Putamen (tissue), 1 donor: ENCODE results near the gene BASP1.
"Not testable (repeated sequence)": the region's sequence is repeated elsewhere in the genome, so short reads cannot be mapped to it uniquely, and the experiment has no call there.

Experiments used
- DNase-seq: peaks from one replicate; pipeline ENCODE4 v3.0.0-alpha.2; 2016; ENCODE audit warnings: low spot score

The BASP1 gene

DNA sequence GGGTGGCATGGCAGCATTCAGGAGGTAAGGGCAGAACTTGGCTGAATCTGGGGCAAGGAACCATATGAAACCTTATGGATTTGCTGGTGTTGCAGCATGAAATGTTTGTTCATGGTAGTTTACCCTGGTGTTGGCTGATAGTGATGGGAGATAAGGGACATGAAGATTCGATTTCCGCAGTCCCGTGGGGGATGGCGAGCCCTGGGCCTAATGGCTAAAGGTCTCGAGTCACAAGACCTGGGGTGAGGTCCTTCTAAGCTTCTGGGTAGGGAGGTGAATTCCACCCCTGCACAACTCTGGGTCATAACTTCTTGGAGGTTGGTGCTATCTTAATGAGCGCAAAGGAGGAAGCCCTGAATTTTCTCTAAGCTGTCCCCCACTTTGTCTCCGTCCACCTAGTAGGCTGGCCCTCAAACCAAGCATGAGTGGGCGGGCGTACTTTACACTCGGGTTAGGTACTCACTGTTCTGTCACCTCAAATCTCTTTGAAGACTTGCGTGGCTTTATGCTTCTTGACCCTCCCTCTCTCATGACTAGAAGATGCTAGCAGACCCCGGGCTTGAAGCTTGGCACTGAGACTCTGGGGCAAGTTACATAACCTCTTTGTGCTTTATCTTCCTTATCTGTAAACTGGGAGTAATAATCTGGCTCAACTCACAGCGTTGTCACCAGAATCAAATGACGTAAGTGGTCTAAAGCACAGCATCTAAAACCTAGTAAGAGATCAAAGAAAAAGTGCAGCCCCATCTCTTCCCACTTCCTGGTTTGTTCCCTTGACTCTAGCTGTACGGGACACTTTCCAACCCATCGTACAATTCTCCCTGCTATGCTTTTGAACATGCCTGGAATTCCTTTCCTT lies 72.5 kb downstream of the BASP1 start:
- no peak for DNase-seq

DNA sequence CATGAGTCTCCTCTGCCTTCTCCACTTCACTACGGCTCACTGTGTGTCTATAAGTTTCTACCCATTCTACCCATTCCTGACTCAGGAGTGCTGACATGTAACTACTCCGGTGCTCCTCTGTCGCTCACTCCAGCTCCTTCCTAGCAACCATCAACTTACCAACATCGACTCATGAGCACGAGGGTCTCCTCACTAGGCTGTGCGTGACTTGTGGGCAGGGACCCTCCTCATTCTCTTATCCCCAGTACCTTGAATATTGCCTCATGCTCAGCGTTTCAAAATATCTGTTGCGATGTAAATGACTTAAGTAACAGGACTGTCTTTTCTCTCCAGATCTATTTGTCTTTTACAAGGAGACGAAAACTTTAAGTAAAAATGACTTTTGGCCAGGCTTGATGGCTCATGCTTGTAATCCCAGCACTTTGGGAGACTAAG lies 73.1 kb downstream of the BASP1 start:
- DNase-seq, result no peak

DNA sequence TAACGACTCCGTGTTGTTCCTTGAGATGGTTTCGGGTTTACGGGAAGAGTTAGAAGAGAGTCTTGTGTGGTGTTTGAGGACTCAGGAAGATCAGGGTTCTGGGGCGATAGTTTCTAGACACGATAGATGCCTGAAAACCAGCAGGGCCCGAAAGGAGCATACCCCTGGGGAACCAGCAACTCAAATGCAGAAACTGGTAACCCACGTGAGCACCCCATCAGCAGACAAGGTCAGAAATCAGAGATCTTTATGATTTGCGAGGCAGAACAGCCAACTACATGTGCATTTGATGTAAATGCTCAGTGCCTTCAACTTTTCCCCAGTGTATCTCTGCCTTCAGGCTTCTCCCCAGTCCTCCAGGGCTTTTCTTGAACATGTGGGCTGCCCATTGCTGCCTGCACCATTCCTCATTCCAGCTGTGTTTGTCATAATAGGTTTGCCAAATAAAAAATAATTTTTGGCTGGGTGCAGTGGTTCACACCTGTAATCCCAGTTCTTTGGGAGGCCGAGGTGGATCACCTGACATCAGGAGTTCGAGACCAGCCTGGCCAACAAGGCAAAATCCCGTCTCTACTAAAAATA lies 75.1 kb downstream of the BASP1 start:
- no peak for DNase-seq

DNA sequence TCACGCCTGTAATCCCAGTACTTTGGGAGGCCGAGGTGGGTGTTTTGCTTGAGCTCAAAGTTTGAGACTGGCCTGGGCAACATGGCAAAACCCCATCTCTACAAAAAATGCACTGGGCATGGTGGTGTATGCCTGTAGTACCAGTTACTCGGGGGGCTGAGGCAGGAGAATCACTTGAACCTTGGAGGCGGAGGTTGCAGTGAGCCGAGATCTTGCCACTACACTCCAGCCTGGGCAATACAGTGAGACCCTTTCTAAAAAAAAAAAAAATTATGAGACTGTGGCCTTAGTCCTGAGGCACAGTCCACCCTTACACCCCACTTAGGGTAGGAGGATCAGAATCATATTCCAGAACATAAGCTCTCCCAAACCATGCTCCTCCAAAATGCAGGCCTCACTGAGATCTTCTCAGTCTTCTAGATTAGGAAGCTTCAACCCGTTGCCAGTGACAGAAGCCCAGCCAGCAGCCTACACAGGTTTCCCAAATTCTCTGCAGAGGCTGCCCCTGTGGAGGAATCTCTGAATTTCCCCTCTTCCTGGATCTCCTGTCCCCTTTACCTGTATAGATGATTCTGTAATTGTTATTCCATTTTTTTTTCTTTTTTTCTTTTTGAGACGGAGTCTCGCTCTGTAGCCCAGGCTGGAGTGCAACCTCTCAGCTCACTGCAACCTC lies 77.3 kb downstream of the BASP1 start:
- no peak for DNase-seq

DNA sequence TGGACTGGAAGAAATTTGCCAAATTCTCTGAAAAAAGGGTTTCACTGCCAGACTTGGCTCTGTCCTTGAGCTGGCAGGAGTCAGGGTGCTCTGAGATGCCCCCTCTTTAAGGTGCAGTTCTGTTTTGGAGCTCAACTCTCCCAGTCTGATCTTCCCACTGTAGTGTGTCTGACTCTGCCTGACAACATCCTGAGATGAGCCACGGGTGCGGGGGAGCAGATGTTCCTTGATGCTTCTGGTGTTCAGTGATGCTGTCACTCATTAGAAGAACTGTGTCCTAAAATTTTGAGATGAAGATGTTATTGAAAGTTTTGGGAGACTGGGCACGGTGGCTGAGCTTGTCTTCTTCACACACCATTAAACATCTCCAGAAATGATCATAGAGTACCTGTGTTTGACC lies 78.2 kb downstream of the BASP1 start:
- DNase-seq, result peak; percentile 30

DNA sequence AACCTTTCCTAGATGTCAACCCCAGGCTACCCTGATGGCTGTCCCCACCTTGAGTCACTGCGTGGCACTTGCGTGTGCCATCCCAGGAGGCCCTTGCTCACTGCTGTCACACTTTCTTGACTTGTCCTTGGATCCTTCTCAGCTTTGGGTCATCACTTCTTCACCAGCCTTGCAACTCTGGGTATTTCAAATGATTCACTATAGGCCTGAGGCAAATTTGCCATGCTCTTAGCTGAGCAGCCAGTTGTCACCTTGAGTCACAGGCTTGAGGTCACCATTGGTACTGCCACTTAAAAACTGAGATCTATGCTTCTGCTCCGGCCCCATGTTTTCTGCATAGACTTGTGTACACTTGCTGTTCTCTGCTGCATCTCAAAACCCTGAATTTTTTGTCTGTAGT lies 84.7 kb downstream of the BASP1 start:
- no peak for DNase-seq

DNA sequence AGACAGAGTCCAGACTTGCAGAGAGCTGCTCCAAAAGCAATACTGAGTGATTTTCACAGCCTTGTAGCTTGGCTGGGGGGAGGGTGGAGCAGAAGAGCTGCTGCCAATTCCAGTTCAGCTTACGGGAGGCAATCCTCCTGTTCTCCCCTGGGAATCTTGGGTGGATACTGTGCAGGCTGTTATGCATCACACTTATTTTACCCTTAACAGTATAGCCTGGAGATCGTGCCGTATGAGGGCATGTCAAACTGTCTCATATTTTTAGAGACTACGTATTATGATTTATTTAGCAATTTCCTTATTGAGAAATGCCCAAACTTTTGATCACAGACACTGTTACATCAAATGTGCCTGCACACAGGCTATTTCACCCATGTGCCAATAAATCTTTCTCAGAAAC lies 85.2 kb downstream of the BASP1 start:
- no peak for DNase-seq

DNA sequence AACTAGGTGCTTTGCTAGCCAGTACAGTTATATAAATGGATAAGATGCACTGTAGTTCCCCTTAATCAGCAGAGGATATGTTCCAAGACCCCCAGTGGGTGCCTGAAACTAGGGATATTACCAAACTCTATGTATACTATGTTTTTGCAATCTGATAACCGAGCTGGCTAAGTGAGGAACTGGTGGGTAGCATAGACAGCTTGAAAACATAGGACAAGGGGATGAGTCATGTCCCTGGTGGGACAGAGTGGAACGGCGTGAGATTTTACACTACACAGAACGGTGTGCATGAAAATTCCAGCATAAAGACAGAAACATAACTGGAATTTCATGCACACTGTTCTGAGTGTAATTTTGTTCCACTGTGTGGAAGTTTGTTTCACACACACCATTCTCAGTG lies 86.9 kb downstream of the BASP1 start:
- DNase-seq, result no peak

DNA sequence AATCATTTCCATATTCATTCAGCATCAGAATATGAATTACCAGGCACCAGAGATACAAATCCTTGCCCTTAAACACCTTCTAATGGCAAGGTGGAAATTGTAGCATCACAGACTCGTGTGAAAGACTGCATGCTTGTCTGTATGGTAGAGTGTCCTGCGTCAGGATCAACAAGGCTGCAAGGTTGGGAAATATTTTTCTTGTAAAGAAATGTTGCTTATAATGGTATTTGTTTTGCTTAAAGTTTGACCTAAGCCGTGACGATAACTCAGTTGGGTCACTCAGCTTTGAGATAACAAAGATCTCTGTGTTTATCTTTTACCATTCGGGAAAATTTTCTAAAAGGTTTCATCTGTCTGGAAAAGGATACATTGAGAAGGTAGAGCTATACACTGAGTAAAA lies 87.6 kb downstream of the BASP1 start:
- DNase-seq, result no peak

DNA sequence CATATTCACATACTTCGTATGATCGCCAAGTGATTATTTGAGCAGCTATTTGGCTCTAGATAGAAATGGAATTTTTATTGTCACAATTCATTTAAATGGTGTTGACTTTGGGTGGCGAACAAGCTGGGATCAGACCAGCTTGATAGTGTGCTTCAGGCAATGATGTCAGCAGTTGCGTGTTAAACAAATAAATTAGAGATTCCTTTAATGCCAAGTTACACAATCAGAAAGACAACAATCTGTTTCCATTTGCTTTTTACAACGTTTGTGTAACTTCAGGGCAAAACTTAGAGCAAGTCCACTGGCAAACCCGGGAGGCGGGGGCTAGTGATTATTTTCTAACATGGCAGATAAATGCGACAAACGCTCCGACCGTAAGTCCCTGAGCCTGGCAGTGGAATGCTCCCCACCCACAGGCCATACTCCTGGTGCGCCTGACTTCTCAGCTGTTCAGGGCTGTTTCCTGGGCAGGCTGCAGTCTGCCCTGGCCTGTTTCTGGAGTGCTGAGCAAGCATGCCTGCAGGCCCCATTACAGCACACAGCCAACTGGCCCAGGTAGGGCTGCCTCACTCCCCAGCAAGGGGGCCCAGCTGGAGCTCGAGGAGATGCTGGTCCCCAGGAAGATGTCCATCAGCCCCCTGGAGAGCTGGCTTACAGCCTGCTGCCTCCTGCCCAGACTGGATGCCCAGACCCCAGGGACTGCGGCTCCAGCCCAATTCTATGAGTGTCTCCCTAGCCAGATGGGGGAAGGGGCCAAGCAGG lies 88.7 kb downstream of the BASP1 start:
- DNase-seq, result no peak

DNA sequence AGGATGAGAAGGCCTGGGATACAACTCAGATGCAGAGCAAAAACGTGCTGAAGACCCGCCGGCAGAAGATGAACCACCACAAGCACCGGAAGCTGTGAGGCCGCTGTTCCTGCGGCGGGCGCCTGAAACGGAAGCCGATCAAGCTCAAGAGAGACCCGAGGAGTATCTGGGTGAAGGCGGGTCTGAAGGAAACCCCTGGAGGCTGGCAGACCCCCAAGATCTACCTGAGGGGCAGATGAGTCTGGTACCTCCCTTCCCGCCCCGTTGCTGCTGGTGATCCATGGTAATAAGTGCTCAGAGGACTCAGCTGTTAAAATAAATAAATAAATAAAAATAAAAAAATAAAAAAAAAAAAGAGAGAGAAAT lies 89.3 kb downstream of the BASP1 start:
- DNase-seq, result no peak

DNA sequence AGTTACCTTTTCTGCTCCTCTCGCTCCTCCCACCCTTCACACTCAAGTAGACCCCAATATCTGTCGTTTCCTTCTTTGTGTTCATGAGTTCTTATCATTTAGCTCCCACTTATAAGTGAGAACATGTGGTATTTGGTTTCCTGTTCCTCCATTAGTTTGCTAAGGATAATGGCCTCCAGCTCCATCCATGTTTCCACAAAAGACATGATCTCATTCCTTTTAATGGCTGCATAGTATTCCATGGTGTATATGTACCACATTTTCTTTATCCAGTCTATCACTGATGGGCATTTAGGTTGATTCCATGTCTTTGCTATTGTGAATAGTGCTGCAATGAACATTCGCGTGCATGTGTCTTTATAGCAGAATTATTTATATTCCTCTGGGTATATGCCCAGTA lies 90.0 kb downstream of the BASP1 start:
- DNase-seq, result not testable (repeated sequence)

DNA sequence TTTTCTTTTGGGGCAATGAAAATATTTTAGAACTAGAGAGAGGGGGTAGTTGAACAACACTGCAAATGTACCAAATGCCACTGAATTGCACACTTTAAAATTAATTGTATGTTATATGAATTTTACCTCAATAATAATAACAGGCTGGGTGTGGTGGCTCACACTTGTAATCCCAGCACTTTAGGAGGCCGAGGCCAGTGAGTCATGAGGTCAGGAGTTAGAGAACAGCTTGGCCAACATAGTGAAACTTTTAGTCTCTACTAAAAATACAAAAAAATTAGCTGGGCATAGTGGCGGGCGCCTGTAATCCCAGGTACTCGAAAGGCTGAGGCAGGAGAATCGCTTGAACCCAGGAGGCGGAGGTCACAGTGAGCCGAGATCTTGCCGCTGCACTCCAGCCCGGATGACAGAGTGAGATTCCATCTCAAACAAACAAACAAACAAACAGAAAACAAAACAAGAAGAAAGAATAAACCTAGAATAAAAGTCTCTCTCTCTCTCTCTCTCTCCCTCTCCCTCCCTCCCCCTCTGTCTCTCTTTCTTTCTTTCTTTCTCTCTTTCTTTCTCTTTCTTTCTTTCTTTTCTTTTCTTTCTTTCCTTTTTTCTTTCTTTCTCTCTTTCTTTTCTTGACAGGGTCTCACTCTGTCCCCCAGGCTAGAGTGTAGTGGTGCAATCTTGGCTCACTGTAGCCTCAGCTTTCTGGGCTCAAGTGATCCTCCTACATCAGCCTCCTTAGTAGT lies 91.1 kb downstream of the BASP1 start:
- DNase-seq, result no peak

DNA sequence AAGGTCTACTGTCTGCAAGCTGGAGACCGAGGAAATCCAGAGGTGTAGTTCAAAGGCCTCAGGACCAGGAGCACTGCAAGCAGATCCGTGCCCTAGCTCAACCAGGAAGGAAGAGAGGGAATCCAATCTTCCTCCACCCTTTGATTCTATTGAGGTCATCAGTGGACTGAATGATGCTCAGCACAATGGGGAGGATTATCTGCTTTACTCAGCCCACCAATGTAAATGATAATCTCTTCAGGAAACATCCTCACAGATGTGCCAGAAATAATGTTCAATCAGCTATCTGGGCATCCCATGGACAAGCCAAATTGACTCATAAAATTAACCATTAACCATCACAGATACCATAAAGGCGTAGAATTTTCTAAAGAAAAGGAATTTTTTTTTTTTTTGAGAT lies 92.0 kb downstream of the BASP1 start:
- no peak for DNase-seq

DNA sequence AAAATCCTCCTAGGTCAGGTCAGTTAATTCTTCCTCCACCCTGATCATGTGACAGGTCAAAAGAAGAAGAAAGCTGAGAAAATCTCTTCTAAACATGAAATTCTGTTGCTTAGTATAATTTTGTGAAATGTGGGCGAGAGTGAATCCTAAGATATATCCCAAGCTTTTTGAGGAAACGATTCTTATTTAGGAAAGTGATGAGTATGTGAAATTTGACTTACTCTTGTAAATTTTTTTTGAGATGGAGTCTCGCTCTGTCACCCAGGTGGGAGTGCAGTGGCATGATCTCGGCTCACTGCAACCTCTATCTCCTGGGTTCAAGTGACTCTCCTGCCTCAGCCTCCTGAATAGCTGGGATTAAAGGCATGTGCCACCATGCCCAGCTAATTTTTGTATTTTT lies 93.1 kb downstream of the BASP1 start:
- not testable (repeated sequence) for DNase-seq

DNA sequence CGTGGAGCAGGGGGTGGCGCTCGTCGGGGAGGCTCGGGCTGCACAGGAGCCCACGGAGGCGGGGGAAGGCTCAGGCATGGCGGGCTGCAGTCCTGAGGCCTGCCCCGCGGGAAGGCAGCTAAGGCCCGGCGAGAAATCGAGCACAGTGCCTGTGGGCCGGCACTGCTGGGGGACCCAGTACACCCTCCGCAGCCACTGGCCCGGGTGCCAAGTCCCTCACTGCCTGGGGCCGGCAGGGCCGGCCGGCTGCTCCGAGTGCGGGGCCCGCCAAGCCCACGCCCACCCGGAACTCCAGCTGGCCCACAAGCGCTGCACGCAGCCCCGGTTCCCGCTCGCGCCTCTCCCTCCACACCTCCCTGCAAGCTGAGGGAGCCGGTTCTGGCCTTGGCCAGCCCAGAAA lies 94.4 kb downstream of the BASP1 start:
- DNase-seq, result not testable (repeated sequence)

DNA sequence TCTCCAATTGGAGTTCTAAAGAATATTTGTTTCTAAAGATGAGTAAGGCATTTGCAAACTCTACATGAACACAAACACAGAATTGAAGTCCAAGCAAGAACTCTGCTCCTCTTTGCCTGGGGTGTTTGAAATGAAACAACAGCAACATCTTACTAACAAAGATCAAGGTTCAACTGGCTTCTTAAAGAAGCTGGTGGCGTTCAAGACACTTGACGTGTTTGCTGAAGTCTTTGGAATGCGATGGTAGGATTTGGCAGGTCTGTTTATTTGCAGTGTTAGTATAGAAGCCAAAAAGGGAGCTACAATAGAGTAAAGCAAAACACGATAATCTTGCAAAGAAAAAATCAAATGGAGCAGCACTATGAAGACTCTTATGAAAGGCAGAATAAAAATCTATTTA lies 94.9 kb downstream of the BASP1 start:
- no peak for DNase-seq

DNA sequence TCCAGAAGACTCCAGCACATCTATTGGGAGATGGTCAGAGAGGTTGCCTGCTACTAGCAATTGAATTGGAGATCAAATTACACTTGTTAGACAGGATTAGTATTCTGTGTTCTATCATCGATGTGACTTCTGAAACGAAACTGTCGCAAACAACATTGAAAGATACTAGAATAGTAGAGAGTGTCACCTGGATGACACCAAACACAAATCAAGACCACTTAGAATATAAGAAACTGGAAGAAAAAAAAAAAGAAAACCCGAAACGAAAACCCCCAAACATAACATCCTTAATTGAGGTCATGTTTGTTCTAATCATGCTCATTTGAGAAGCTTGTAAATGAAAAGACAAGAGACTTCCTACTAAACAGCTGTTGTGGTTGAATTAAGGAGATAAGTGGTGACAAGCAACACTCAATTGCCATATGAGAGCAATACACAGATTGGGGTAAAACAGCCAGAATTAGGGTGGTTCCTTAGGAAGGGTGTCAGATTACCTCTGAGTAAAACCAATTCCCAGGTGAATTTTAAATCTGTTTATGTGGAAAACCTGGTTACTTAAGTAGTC lies 97.6 kb downstream of the BASP1 start:
- no peak for DNase-seq

DNA sequence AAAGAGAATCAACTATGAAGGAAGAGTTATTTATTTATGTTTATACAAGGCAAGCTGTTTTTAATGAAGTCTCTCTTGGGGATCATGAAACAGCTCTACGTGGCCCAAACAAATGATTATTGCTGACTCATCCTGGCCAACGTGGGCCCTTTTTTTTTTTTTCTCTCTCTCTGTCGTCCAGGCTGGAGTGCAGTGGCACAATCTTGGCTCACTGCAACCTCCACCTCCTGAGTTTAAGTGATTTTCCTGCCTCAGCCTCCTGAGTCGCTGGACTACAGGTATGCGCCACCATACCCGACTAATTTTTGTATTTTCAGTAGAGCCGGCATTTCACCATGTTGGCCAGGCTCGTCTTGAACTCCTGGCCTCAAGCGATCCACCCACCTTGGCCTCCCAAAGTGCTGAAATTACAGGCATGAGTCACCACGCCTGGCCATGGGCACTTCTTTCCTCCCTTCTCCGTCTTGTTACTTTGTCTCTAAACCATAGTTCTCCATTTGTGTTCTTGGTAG lies 98.3 kb downstream of the BASP1 start:
- DNase-seq, result no peak

DNA sequence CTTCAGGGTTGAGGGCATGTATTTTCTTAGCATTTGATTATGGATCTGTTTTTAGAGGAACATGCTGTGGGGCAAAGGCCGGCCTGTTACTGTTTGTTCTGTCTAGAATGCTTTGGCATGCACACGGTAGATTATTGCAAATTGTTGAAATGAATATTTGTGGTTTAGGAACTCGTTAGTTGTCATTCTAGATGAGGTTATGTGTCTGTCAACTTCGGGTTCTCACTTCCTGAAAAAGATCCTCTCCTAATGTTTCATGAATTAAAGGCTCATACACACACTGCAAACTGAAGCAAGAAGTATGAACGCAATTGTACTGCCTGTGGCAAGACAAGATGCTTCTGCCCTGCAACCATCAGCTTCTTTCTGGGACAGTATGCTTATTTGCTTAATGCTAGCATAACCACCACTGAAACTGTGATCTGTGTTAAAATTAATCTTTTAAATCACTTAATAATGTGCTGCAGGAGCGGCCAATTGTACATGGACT lies 99.6 kb downstream of the BASP1 start:
- DNase-seq, result no peak

DNA sequence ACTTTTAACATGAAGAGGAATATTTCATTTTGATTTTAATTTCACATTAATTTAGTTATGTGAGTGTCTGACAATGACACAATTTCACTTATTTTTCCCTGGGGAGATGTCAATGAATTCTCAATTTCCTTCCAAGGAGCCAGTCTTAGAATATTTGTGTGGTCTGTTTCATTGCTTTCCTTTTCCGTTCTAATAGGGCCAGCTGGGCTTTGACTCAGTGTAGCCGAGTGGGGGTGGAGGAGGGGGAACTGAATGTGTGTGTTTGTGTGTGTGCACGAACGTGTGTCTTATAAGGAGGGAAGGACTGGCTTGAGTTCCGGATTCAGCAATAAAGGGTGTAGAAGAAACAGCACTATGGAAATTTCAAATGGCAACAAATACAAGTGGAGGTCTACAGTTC lies 100.0 kb downstream of the BASP1 start:
- no peak for DNase-seq
